ENCODE measurements around the gene PERCC1.

DNA sequence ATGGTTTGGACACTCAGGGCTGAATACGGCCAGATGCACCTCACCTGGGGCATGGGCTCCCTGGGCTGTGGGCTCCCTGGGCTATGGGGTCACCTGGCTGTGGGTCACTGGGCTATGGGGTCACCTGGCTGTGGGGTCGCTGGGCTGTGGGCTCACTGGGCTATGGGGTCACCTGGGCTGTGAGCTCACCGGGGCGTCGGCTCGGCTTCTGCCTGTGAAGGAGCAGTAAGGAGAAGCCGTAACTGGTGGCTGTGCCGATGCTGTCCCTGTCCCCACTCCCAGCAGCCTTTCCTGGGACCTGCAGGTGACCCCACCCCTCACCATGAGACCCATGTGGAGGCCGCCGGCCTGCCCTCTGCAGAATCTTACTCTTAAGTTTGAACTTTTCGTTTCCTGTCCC, 1.9 kb upstream of the PERCC1 start:
- TF ChIP-seq, protein P1, sequence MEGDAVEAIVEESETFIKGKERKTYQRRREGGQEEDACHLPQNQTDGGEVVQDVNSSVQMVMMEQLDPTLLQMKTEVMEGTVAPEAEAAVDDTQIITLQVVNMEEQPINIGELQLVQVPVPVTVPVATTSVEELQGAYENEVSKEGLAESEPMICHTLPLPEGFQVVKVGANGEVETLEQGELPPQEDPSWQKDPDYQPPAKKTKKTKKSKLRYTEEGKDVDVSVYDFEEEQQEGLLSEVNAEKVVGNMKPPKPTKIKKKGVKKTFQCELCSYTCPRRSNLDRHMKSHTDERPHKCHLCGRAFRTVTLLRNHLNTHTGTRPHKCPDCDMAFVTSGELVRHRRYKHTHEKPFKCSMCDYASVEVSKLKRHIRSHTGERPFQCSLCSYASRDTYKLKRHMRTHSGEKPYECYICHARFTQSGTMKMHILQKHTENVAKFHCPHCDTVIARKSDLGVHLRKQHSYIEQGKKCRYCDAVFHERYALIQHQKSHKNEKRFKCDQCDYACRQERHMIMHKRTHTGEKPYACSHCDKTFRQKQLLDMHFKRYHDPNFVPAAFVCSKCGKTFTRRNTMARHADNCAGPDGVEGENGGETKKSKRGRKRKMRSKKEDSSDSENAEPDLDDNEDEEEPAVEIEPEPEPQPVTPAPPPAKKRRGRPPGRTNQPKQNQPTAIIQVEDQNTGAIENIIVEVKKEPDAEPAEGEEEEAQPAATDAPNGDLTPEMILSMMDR (IDR thresholded peaks at IDR 0.05) = no peak
- no peak for TF ChIP-seq POLR2A (IDR thresholded peaks at IDR 0.05)
